Esophagus muscularis mucosa (tissue), 4 donors: Measurements from ENCODE around the gene PKD1L1.

Experiments used
- EP300 ChIP-seq: sonication (generic); formaldehyde crosslinking; IDR thresholded peaks from one replicate; pipeline ENCODE4 v1.6.1; 2017; ENCODE audit warnings: antibody characterized with exemption
- POLR2A ChIP-seq: fragments of 450-650 bp; IDR thresholded peaks from one replicate; pipeline ENCODE4 v1.6.1; 2017; ENCODE audit warnings: antibody characterized with exemption, moderate library complexity, mild to moderate bottlenecking, low read depth
- POLR2AphosphoS5 ChIP-seq, 2 donors: sonication (generic); formaldehyde crosslinking; IDR thresholded peaks; one replicate each; pipeline ENCODE4 v1.6.1; 2017; ENCODE audit warnings: antibody characterized with exemption in 2 of 2
- TF ChIP-seq, protein P1 (sequence below), 3 experiments: fragments of 200-600 bp in 2 of 3; fragments of 450-650 bp in 1 of 3; sonication (generic) in 2 of 3; IDR thresholded peaks; one replicate each; pipeline ENCODE4 v1.5.1; 2017 to 2019; ENCODE audit warnings: antibody characterized with exemption in 3 of 3, mild to moderate bottlenecking in 2 of 3, moderate library complexity in 1 of 3

GRCh38 chr7:47852330-47853245, 95.7 kb downstream of the PKD1L1 start:
- TF ChIP-seq, protein P1, sequence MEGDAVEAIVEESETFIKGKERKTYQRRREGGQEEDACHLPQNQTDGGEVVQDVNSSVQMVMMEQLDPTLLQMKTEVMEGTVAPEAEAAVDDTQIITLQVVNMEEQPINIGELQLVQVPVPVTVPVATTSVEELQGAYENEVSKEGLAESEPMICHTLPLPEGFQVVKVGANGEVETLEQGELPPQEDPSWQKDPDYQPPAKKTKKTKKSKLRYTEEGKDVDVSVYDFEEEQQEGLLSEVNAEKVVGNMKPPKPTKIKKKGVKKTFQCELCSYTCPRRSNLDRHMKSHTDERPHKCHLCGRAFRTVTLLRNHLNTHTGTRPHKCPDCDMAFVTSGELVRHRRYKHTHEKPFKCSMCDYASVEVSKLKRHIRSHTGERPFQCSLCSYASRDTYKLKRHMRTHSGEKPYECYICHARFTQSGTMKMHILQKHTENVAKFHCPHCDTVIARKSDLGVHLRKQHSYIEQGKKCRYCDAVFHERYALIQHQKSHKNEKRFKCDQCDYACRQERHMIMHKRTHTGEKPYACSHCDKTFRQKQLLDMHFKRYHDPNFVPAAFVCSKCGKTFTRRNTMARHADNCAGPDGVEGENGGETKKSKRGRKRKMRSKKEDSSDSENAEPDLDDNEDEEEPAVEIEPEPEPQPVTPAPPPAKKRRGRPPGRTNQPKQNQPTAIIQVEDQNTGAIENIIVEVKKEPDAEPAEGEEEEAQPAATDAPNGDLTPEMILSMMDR (IDR thresholded peaks at IDR 0.05), result no peak
- TF ChIP-seq POLR2A (no peak), EP300 (no peak), POLR2AphosphoS5 (IDR thresholded peaks at IDR 0.05) (no peak)
